Liver (tissue), 9 donors: Measurements from ENCODE around the gene TRAF7. TPM values are rescaled to one million over a fixed set of nuclear protein-coding genes. Genes with fewer than 3 reads are reported as not detected.

ENCODE experiments used
- DNase-seq: peaks from one replicate; pipeline ENCODE4 v3.0.0-alpha.2; 2017; ENCODE audit warnings: low spot score
- H3K27ac ChIP-seq, 2 donors: one replicate each; pipeline ENCODE4 v1.7.0; 2013; ENCODE audit warnings: inconsistent platforms in 2 of 2, low read length in 2 of 2, control low read depth in 1 of 2, low read depth in 1 of 2, mild to moderate bottlenecking in 1 of 2
- H3K27me3 ChIP-seq, 4 donors: one replicate each; pipeline versions ENCODE4 v1.6.1 to v1.7.0; 2013; ENCODE audit warnings: low read length in 3 of 4, inconsistent platforms in 1 of 4, mild to moderate bottlenecking in 1 of 4, moderate library complexity in 1 of 4; ENCODE audit not compliant: control insufficient read depth in 4 of 4, insufficient read depth in 4 of 4
- H3K36me3 ChIP-seq, 4 donors: one replicate each; pipeline versions ENCODE4 v1.6.1 to v1.7.0; 2013; ENCODE audit warnings: low read length in 3 of 4, mild to moderate bottlenecking in 3 of 4, low read depth in 1 of 4, moderate library complexity in 1 of 4; ENCODE audit not compliant: control insufficient read depth in 4 of 4, insufficient read depth in 3 of 4
- H3K4me1 ChIP-seq, 4 donors: one replicate each; pipeline versions ENCODE4 v1.6.1 to v1.7.0; 2013; ENCODE audit warnings: low read length in 3 of 4, mild to moderate bottlenecking in 3 of 4, moderate library complexity in 1 of 4; ENCODE audit not compliant: control insufficient read depth in 4 of 4, insufficient read depth in 4 of 4
- H3K4me3 ChIP-seq, 3 donors: one replicate each; pipeline versions ENCODE4 v1.6.1 to v1.7.0; 2013; ENCODE audit warnings: low read length in 3 of 3, control low read depth in 1 of 3, low read depth in 1 of 3, mild to moderate bottlenecking in 1 of 3
- H3K9ac ChIP-seq, 2 donors: one replicate each; pipeline ENCODE4 v1.7.0; 2013; ENCODE audit warnings: low read length in 2 of 2, mild to moderate bottlenecking in 2 of 2, moderate library complexity in 2 of 2, control low read depth in 1 of 2, low read depth in 1 of 2
- H3K9me3 ChIP-seq, 4 donors: one replicate each; pipeline versions ENCODE4 v1.6.1 to v1.7.0; 2013; ENCODE audit warnings: low read length in 3 of 4; ENCODE audit not compliant: control insufficient read depth in 4 of 4
- CTCF ChIP-seq: fragments of 150-350 bp; IDR thresholded peaks from 2 replicates; pipeline ENCODE4 v1.5.1; 2017; ENCODE audit warnings: improper control_type of control experiment, low read depth, low read length; ENCODE audit not compliant: missing input control
- EGR1 ChIP-seq, 2 donors: IDR thresholded peaks; 2 replicates each; pipeline ENCODE4 v1.6.1; 2016 to 2018; ENCODE audit warnings: antibody characterized with exemption in 2 of 2, low read depth in 2 of 2
- FOXA2 ChIP-seq: IDR thresholded peaks from 2 replicates; pipeline ENCODE4 v1.6.1; 2016; ENCODE audit warnings: antibody characterized with exemption
- GABPA ChIP-seq, 2 donors: IDR thresholded peaks in 1 of 2; conservative IDR thresholded peaks in 1 of 2; 2 replicates each; pipeline ENCODE4 v1.6.1; 2016; ENCODE audit warnings: antibody characterized with exemption in 2 of 2, mild to moderate bottlenecking in 1 of 2, moderate library complexity in 1 of 2
- HNF4A ChIP-seq, 2 donors: conservative IDR thresholded peaks; 2 replicates each; pipeline ENCODE4 v1.6.1; 2016; ENCODE audit warnings: antibody characterized with exemption in 2 of 2, mild to moderate bottlenecking in 2 of 2
- HNF4G ChIP-seq: IDR thresholded peaks from 2 replicates; pipeline ENCODE4 v1.6.1; 2016; ENCODE audit warnings: antibody characterized with exemption
- MAX ChIP-seq: IDR thresholded peaks from 2 replicates; pipeline ENCODE4 v1.6.1; 2016; ENCODE audit warnings: antibody characterized with exemption
- RAD21 ChIP-seq, 2 donors: IDR thresholded peaks; 2 replicates each; pipeline ENCODE4 v1.6.1; 2016; ENCODE audit warnings: antibody characterized with exemption in 2 of 2, mild to moderate bottlenecking in 2 of 2
- RXRA ChIP-seq, 2 donors: IDR thresholded peaks; 2 replicates each; pipeline ENCODE4 v1.6.1; 2017 to 2018; ENCODE audit warnings: antibody characterized with exemption in 2 of 2, mild to moderate bottlenecking in 1 of 2
- SP1 ChIP-seq: IDR thresholded peaks from 2 replicates; pipeline ENCODE4 v1.6.1; 2018; ENCODE audit warnings: antibody characterized with exemption, mild to moderate bottlenecking
- ZBTB33 ChIP-seq: IDR thresholded peaks from 2 replicates; pipeline ENCODE4 v1.6.1; 2016; ENCODE audit warnings: antibody characterized with exemption
- WGBS: extraction: QIAGEN DNeasy Blood & Tissue Kit; methylation state at CpG from one replicate; pipeline ENCODE4 v1.1.7; 2013; 5-methylcytosine and 5-hydroxymethylcytosine counted together
- polyA plus RNA-seq, 2 donors: library from polyadenylated mRNA; stranded (reverse) in 1 of 2; unstranded in 1 of 2; fragments of 200-250 nt in 1 of 2; fragments of >200 nt in 1 of 2; fragmentation: Nextera tagmentation in 1 of 2; extraction: Ambion mirVana in 1 of 2; gene quantifications; one replicate each; pipeline versions ENCODE4 v1.2.1 to v1.2.3, GENCODE V29; 2013 to 2015
- total RNA-seq, 2 donors: library from RNA; depleted of rRNA; stranded (reverse); fragments of >200 nt; gene quantifications; one replicate each; pipeline ENCODE4 v1.2.3, GENCODE V29; 2014
- donor health status: healthy.
- donor health status: healthy.
- donor health status: healthy.
- donor health status: healthy.
- donor health status: healthy.

TRAF7 gene
- total and polyA plus RNA-seq, 4 donors: 14.7 to 36.6 (median 34.0) TPM

- 91% methylated on average over 25 of the region's 25 CpGs for WGBS
- Histone ChIP-seq H3K4me1 (no peaks in the 10 kb centered on the region), H3K9ac (no peak overlapping the region), H3K4me3 (no peak overlapping the region), H3K27ac (no peak overlapping the region), H3K9me3 (no peaks in the 10 kb centered on the region), H3K27me3 (no peaks in the 10 kb centered on the region), H3K36me3 (no peaks in the 10 kb centered on the region)
- no peak for DNase-seq
- TF ChIP-seq MAX (no peak), EGR1 (IDR thresholded peaks at IDR 0.05; ENCODE audit: low read depth in 2 of 2) (no peak), RXRA (IDR thresholded peaks at IDR 0.05) (no peak)
Observed at GRCh38 chr16:2189252-2189893, 33.8 kb downstream of the TRAF7 start.

GRCh38 chr16:2190002-2190658, 34.5 kb downstream of the TRAF7 start:
- DNase-seq: no peak
- Histone ChIP-seq H3K4me3 (no peak overlapping the region), H3K4me1 (peaks cover 0 to 2% (median 0%) of the 10 kb centered on the region in 4 donors), H3K36me3 (no peaks in the 10 kb centered on the region), H3K27me3 (no peaks in the 10 kb centered on the region), H3K27ac (no peak overlapping the region), H3K9me3 (no peaks in the 10 kb centered on the region), H3K9ac (no peak overlapping the region)
- TF ChIP-seq ZBTB33: no peak
- no peak for TF ChIP-seq CTCF
- no peak for TF ChIP-seq GABPA (IDR thresholded peaks at IDR 0.05 in 1 of 2, conservative IDR thresholded peaks at IDR 0.05 in 1 of 2)
- no peak for TF ChIP-seq HNF4A (conservative IDR thresholded peaks at IDR 0.05)
- TF ChIP-seq FOXA2: no peak
- TF ChIP-seq RAD21 (IDR thresholded peaks at IDR 0.05): no peak
- no peak for TF ChIP-seq HNF4G
- WGBS: 85% methylated on average over 24 of the region's 24 CpGs

GRCh38 chr16:2190659-2191445, 35.3 kb downstream of the TRAF7 start:
- DNase-seq: no peak
- no peaks in the 10 kb centered on the region for H3K27me3 ChIP-seq
- H3K4me3 ChIP-seq: no peak overlapping the region
- no peaks in the 10 kb centered on the region for H3K9me3 ChIP-seq
- H3K27ac ChIP-seq: no peak overlapping the region
- no peaks in the 10 kb centered on the region for H3K36me3 ChIP-seq
- no peak overlapping the region for H3K9ac ChIP-seq
- 88% methylated on average over 25 of the region's 25 CpGs for WGBS
- TF ChIP-seq EGR1 (IDR thresholded peaks at IDR 0.05; ENCODE audit: low read depth in 2 of 2): no peak
- TF ChIP-seq SP1: no peak
- TF ChIP-seq MAX: no peak
- TF ChIP-seq GABPA (IDR thresholded peaks at IDR 0.05 in 1 of 2, conservative IDR thresholded peaks at IDR 0.05 in 1 of 2): no peak
- TF ChIP-seq HNF4G: no peak
- peaks cover 0 to 10% (median 2%) of the 10 kb centered on the region in 4 donors for H3K4me1 ChIP-seq
